OCI-LY7 (cell line): ENCODE measurements around the gene TARDBP.

Experiments used
- CTCF ChIP-seq: fragments of 200-600 bp; sonication (generic); conservative IDR thresholded peaks from 2 replicates; pipeline ENCODE4 v1.5.1; 2014; ENCODE audit warnings: mild to moderate bottlenecking, antibody characterized with exemption, low read length, moderate library complexity, mixed read lengths
- EZH2phosphoT487 ChIP-seq: fragments of 200-600 bp; sonication (generic); IDR thresholded peaks from 2 replicates; pipeline ENCODE4 v1.6.1; 2018; ENCODE audit warnings: low read depth, borderline replicate concordance, mild to moderate bottlenecking, mixed run types, antibody characterized with exemption, low read length, moderate library complexity, mixed read lengths

GRCh38 chr1:11025618-11026017 lies 13.2 kb downstream of the TARDBP start:
- TF ChIP-seq CTCF (no peak), EZH2phosphoT487 (no peak)
